GM18909 (cell line): ENCODE results near the gene AHCY.

Experiments used
- ATAC-seq: cut with Tn5 transposase; IDR thresholded peaks from one replicate; pipeline ENCODE4 v1.9.1; 2021; ENCODE audit warnings: mild to moderate bottlenecking; ENCODE audit not compliant: unreplicated experiment, poor library complexity

Gene AHCY

GRCh38 chr20:34231634-34232033 is 71.5 kb downstream of the AHCY start:
- no peak for ATAC-seq
